ENCODE results near the gene MAT1A. TPM values are rescaled to one million over a fixed set of nuclear protein-coding genes. Genes with fewer than 3 reads are reported as not detected.
"Not testable (repeated sequence)": the region's sequence is repeated elsewhere in the genome, so short reads cannot be mapped to it uniquely, and the experiment has no call there.

MAT1A gene
- total RNA-seq, 2 experiments from 2014 or later, result not detected

GRCh38 chr10:80242341-80242740 lies 47.1 kb downstream of the MAT1A start:
- CTCF ChIA-PET, POLR2A ChIA-PET: not testable (repeated sequence)

- POLR2A ChIA-PET, CTCF ChIA-PET: not testable (repeated sequence)
These were observed 53.0 kb downstream of the MAT1A start for GRCh38 chr10:80236457-80236856.

DNA sequence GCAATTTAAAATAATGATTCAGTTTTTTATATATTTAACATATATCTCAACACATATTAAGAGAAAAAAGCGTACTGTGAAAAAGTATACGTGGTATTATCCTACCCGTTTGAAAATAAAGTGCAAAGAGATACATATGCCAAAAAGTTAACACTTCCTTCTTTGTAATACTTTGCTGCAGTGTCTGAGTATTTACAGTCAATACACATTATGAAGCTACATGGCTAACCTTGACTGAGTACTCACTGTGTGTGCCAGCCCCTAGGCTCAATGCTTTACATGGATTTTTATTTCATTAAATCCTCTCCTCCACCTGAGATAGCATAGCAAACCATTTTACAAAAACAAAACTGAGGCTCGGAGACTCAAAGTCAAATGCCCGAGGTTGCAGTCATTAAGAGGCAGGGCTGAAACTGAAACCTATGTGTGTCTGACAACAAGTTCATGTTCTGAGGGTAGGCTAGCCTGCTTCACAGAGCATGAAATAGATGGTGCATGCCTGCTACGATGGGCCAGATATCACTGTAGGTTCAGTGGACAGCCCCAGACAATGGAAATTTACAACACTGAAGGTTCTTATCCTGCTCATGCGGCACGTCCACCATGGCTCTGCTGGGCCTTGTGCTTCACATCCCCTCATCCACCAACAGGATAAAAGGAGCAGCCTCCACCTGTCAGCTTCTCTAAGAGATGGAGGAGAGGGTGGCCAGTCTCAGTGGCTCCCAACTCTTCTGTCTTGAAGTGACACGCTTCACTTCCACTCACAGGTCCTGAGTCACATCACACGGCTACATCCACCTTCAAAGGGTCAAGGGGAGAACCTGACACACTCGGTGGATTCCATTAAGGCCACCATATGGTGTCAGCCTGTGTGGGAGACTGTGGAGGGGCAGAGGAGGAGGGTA lies 54.9 kb downstream of the MAT1A start:
- POLR2A ChIA-PET, CTCF ChIA-PET: not testable (repeated sequence)

DNA sequence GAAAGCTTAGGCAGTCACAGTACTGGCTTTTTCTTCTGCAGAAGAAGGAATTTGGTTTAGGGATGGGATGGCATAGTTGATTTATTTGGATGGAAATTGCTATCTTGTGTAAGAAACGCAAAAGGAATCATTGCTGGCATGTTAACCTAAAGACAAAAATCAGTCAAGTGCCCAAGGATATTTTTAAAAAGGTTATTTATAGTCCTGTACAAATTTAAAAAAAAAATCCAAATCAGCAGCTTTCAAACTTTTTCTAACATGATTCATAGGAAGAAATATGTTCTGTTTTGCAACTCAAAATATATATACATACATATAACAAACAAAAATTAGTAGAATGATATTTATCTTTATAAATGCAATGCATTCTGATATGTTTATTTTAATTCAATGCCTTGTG lies 55.6 kb downstream of the MAT1A start:
- CTCF ChIA-PET, POLR2A ChIA-PET: not testable (repeated sequence)

DNA sequence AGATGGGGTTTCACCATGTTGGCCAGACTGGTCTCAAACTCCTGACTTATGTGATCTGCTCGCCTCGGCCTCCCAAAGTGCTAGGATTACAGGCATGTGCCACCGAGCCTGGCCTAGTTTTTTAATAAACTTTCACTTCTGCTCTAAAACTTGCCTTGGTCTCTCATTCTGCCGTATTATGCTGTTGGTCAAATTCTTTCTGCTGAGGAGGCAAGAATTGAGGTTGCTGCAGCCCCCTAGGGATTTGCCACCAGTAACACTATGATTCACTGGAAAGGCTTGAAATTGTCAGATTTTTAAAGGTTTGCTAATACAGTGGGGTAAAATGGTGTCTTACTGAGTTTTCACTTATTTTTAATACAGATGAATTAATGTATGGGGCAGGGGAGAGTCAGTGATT lies 62.7 kb downstream of the MAT1A start:
- POLR2A ChIA-PET, CTCF ChIA-PET: not testable (repeated sequence)

DNA sequence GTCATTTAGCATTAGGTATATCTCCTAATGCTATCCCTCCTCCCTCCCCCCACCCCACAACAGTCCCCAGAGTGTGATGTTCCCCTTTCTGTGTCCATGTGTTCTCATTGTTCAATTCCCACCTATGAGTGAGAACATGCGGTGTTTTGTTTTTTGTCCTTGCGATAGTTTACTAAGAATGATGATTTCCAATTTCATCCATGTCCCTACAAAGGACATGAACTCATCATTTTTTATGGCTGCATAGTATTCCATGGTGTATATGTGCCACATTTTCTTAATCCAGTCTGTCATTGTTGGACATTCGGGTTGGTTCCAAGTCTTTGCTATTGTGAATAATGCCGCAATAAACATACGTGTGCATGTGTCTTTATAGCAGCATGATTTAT lies 66.4 kb downstream of the MAT1A start:
- CTCF ChIA-PET, result interaction anchor here (1.0 to 3.1 kb wide), 4 partner anchors 67 to 115 kb away, joined by 4 to 43 read pairs (median 7); no protein-coding TSS in a partner anchor
- POLR2A ChIA-PET, result not testable (repeated sequence)

Other genes with a start within 250 kb of the MAT1A start
- gene TMEM254, start 211.0 kb downstream of the MAT1A start, total RNA-seq, result 10 to 100 TPM; 13.2 to 14.4 TPM
- gene PLAC9, start 156.9 kb downstream of the MAT1A start, total RNA-seq, result not detected
- gene ANXA11, start 84.1 kb downstream of the MAT1A start, total RNA-seq, result 100 to 1,000 TPM; 195 to 208 TPM
- gene DYDC1, start 67.1 kb upstream of the MAT1A start, total RNA-seq, result not detected
- not detected for gene DYDC2, start 67.1 kb upstream of the MAT1A start, total RNA-seq
- gene PRXL2A, start 118.9 kb upstream of the MAT1A start, total RNA-seq, result 10 to 100 TPM; 12.1 to 14.0 TPM
- 10 to 100 TPM; 43.7 to 45.1 TPM for gene TSPAN14, start 164.7 kb upstream of the MAT1A start, total RNA-seq
- under 1 TPM; 0.11 to 0.21 TPM for gene SH2D4B, start 248.2 kb upstream of the MAT1A start, total RNA-seq

Data from activated CD8-positive, alpha-beta memory T cell treated with anti-CD3 and anti-CD28 coated beads for 36 hours (primary cell).